Calu3 (cell line): Measurements from ENCODE around the gene POLR1D. TPM values are rescaled to one million over a fixed set of nuclear protein-coding genes. Genes with fewer than 3 reads are reported as not detected.

Experiments
- BruUV-seq: library from RNA; stranded (reverse); fragments of 400-500 nt; replicated peaks from 2 replicates; lab custom pipeline; 2021; lab: Mats Ljungman, UMichigan
- CTCF ChIA-PET: fragments of 300-600 bp; sonication (Branson Sonifier 250); formaldehyde crosslinking; loops from one replicate; lab custom pipeline; 2022; ENCODE audit warnings: antibody characterized with exemption; lab: Charles Lee
- DNase-seq: peaks from one replicate; pipeline ENCODE4 v3.0.0; 2022
- H3K27ac Mint-ChIP-seq: one replicate; pipeline ENCODE4 v1.8.0; 2022; ENCODE audit warnings: mixed read lengths; ENCODE audit not compliant: unreplicated experiment
- H3K27me3 Mint-ChIP-seq: one replicate; pipeline ENCODE4 v1.8.0; 2022; ENCODE audit warnings: mixed read lengths; ENCODE audit not compliant: unreplicated experiment
- H3K36me3 Mint-ChIP-seq: one replicate; pipeline ENCODE4 v1.8.0; 2022; ENCODE audit warnings: mild to moderate bottlenecking, moderate library complexity, mixed read lengths; ENCODE audit not compliant: insufficient read depth, unreplicated experiment
- H3K4me1 Mint-ChIP-seq: one replicate; pipeline ENCODE4 v1.8.0; 2022; ENCODE audit warnings: mild to moderate bottlenecking, low read depth, mixed read lengths; ENCODE audit not compliant: unreplicated experiment
- H3K4me3 Mint-ChIP-seq: one replicate; pipeline ENCODE4 v1.8.0; 2022; ENCODE audit warnings: mild to moderate bottlenecking, low read depth, moderate library complexity, mixed read lengths; ENCODE audit not compliant: unreplicated experiment
- H3K9me3 Mint-ChIP-seq: one replicate; pipeline ENCODE4 v1.8.0; 2022; ENCODE audit warnings: low read depth, mixed read lengths; ENCODE audit not compliant: unreplicated experiment
- CTCF ChIP-seq: fragments of 200-600 bp; IDR thresholded peaks from one replicate; pipeline ENCODE4 v1.8.0; 2022; ENCODE audit warnings: antibody characterized with exemption; ENCODE audit not compliant: unreplicated experiment
- intact Hi-C: fragments of 100-400 bp; cut with micrococcal nuclease; formaldehyde crosslinking; loops from one replicate; pipeline ENCODE4 v1.10.0; 2022; ENCODE audit not compliant: unreplicated experiment
- total RNA-seq: library from RNA; stranded (reverse); gene quantifications from 2 replicates; pipeline ENCODE4 v1.2.3, GENCODE V29; 2022

The POLR1D gene
- total RNA-seq, 1 experiment from 2014 or later, result 97.7 TPM

- no peak for TF ChIP-seq CTCF
- H3K9me3 Mint-ChIP-seq, result peaks cover 2% of the 10 kb centered on the region
- H3K4me1 Mint-ChIP-seq, result peaks cover 26% of the 10 kb centered on the region
- H3K36me3 Mint-ChIP-seq, result no peaks in the 10 kb centered on the region
- BruUV-seq, result no TSS peak
- no peaks in the 10 kb centered on the region for H3K27me3 Mint-ChIP-seq
- peak overlapping the region; percentile 55 for H3K27ac Mint-ChIP-seq
- DNase-seq, result no peak
- CTCF ChIA-PET, result no interaction called here
- H3K4me3 Mint-ChIP-seq, result no peak overlapping the region
- intact Hi-C loops, result no loop called here
Observed at GRCh38 chr13:27654816-27655215, 33.1 kb downstream of the POLR1D start.

- no peaks in the 10 kb centered on the region for H3K36me3 Mint-ChIP-seq
- peaks cover 26% of the 10 kb centered on the region for H3K4me1 Mint-ChIP-seq
- no peak for DNase-seq
- H3K27me3 Mint-ChIP-seq, result no peaks in the 10 kb centered on the region
- intact Hi-C loops, result no loop called here
- CTCF ChIA-PET, result no interaction called here
- no TSS peak for BruUV-seq
- H3K27ac Mint-ChIP-seq, result no peak overlapping the region
- no peaks in the 10 kb centered on the region for H3K9me3 Mint-ChIP-seq
- no peak overlapping the region for H3K4me3 Mint-ChIP-seq
- no peak for TF ChIP-seq CTCF
Observed at GRCh38 chr13:27657724-27658123, 36.0 kb downstream of the POLR1D start.

- Mint-ChIP-seq H3K4me3 (no peak overlapping the region), H3K27ac (no peak overlapping the region), H3K4me1 (peaks cover 26% of the 10 kb centered on the region), H3K9me3 (no peaks in the 10 kb centered on the region), H3K27me3 (no peaks in the 10 kb centered on the region), H3K36me3 (no peaks in the 10 kb centered on the region)
- DNase-seq, result no peak
- no TSS peak for BruUV-seq
- intact Hi-C loops, result no loop called here
- TF ChIP-seq CTCF, result no peak
- CTCF ChIA-PET, result no interaction called here
Observed at GRCh38 chr13:27658546-27658945, 36.9 kb downstream of the POLR1D start.

- Mint-ChIP-seq H3K9me3 (no peaks in the 10 kb centered on the region), H3K27me3 (no peaks in the 10 kb centered on the region), H3K4me1 (peaks cover 26% of the 10 kb centered on the region), H3K27ac (no peak overlapping the region), H3K36me3 (no peaks in the 10 kb centered on the region), H3K4me3 (no peak overlapping the region)
- intact Hi-C loops, result no loop called here
- no TSS peak for BruUV-seq
- CTCF ChIA-PET, result no interaction called here
- TF ChIP-seq CTCF, result no peak
- DNase-seq, result no peak
Observed at GRCh38 chr13:27659145-27659865, 37.6 kb downstream of the POLR1D start.
